SK-N-SH (cell line): ENCODE measurements around the gene CDK14. TPM values are rescaled to one million over a fixed set of nuclear protein-coding genes. Genes with fewer than 3 reads are reported as not detected.

Source experiments
- CTCF ChIA-PET: fragments of 300-600, 350-600 bp; formaldehyde crosslinking; extraction: SDS; loops from one replicate; lab custom pipeline; 2021; lab: Yijun Ruan, JAX
- POLR2A ChIA-PET: fragments of 350-600 bp; sonication (Branson Sonifier 250); formaldehyde crosslinking; extraction: SDS; loops from one replicate; lab custom pipeline; 2020; ENCODE audit warnings: antibody characterized with exemption, inconsistent platforms; lab: Yijun Ruan, JAX
- DNase-seq: peaks from one replicate; pipeline ENCODE4 v3.0.0; 2012
- H2AFZ ChIP-seq: fragments of 200-600 bp; sonication (generic); 2 replicates; pipeline ENCODE4 v1.8.1; 2016; ENCODE audit warnings: antibody characterized with exemption, mild to moderate bottlenecking, low read depth
- H3F3A ChIP-seq: fragments of 200-600 bp; sonication (generic); replicated peaks from 2 replicates; pipeline ENCODE3; 2016; ENCODE audit warnings: antibody characterized with exemption, mild to moderate bottlenecking; ENCODE audit not compliant: insufficient read depth
- H3K27ac ChIP-seq, 2 experiments: fragments of 200-500 bp in 1 of 2; fragments of 200-600 bp in 1 of 2; sonication (Bioruptor generic) in 1 of 2; sonication (generic), shearing (Covaris generic) in 1 of 2; 2 replicates each; pipeline versions ENCODE4 v1.5.1 to v1.6.1; 2014 to 2016; ENCODE audit warnings: low read depth in 2 of 2, inconsistent platforms in 1 of 2, low read length in 1 of 2, mild to moderate bottlenecking in 1 of 2, mixed read lengths in 1 of 2
- H3K27me3 ChIP-seq: fragments of 200-600 bp; sonication (generic), shearing (Covaris generic); 2 replicates; pipeline ENCODE4 v1.6.1; 2016; ENCODE audit warnings: mixed run types; ENCODE audit not compliant: insufficient read depth
- H3K36me3 ChIP-seq, 2 experiments: fragments of 200-500 bp in 1 of 2; fragments of 200-600 bp in 1 of 2; sonication (Bioruptor generic) in 1 of 2; sonication (generic) in 1 of 2; replicated peaks in 1 of 2; 2 replicates each; pipeline versions ENCODE3 to v1.5.1; 2014 to 2016; ENCODE audit warnings: low read length in 1 of 2, mild to moderate bottlenecking in 1 of 2; ENCODE audit not compliant: insufficient read depth in 2 of 2, control insufficient read depth in 1 of 2
- H3K4me1 ChIP-seq, 2 experiments: fragments of 200-500 bp in 1 of 2; fragments of 200-600 bp in 1 of 2; sonication (Bioruptor generic) in 1 of 2; sonication (generic), shearing (Covaris generic) in 1 of 2; 2 replicates each; pipeline versions ENCODE4 v1.5.1 to v1.6.1; 2014 to 2016; ENCODE audit warnings: low read depth in 1 of 2, low read length in 1 of 2, mixed run types in 1 of 2; ENCODE audit not compliant: insufficient read depth in 2 of 2, control insufficient read depth in 1 of 2
- H3K4me2 ChIP-seq: fragments of 200-600 bp; sonication (generic), shearing (Covaris generic); 2 replicates; pipeline ENCODE4 v1.6.1; 2017; ENCODE audit warnings: mixed run types
- H3K4me3 ChIP-seq, 2 experiments: fragments of 200-500 bp in 1 of 2; fragments of 200-600 bp in 1 of 2; sonication (Bioruptor generic) in 1 of 2; sonication (generic), shearing (Covaris generic) in 1 of 2; 2 replicates each; pipeline versions ENCODE4 v1.5.1 to v1.8.1; 2014 to 2016; ENCODE audit warnings: low read depth in 2 of 2, inconsistent platforms in 1 of 2, low read length in 1 of 2, mild to moderate bottlenecking in 1 of 2, mixed read lengths in 1 of 2, moderate library complexity in 1 of 2
- H3K79me2 ChIP-seq: fragments of 200-600 bp; sonication (generic); 2 replicates; pipeline ENCODE4 v1.8.1; 2017; ENCODE audit warnings: mild to moderate bottlenecking; ENCODE audit not compliant: insufficient read depth
- H3K9ac ChIP-seq: fragments of 200-600 bp; sonication (generic); 2 replicates; pipeline ENCODE4 v1.6.1; 2017; ENCODE audit warnings: mixed run types
- H3K9me2 ChIP-seq: fragments of 200-600 bp; sonication (generic); 2 replicates; pipeline ENCODE4 v1.6.1; 2017; ENCODE audit warnings: mixed run types
- H3K9me3 ChIP-seq: fragments of 200-600 bp; sonication (generic); 2 replicates; pipeline ENCODE4 v1.6.1; 2017; ENCODE audit warnings: mixed run types, mild to moderate bottlenecking, moderate library complexity
- H4K20me1 ChIP-seq: fragments of 200-600 bp; sonication (generic); 2 replicates; pipeline ENCODE4 v1.6.1; 2017; ENCODE audit warnings: mild to moderate bottlenecking, mixed run types; ENCODE audit not compliant: insufficient read depth
- EZH2phosphoT487 ChIP-seq: fragments of 200-600 bp; sonication (generic); IDR thresholded peaks from 2 replicates; pipeline ENCODE4 v1.6.1; 2017; ENCODE audit warnings: low read depth, mixed run types, mild to moderate bottlenecking, antibody characterized with exemption, moderate library complexity, borderline replicate concordance
- MAX ChIP-seq: IDR thresholded peaks from 2 replicates; pipeline ENCODE4 v1.4.0; 2012; ENCODE audit warnings: low read depth
- NFIC ChIP-seq: IDR thresholded peaks from 2 replicates; pipeline ENCODE4 v1.4.0; 2012; ENCODE audit warnings: borderline replicate concordance
- NRF1 ChIP-seq: IDR thresholded peaks from 2 replicates; pipeline ENCODE4 v1.6.1; 2012; ENCODE audit warnings: low read depth, mild to moderate bottlenecking, low read length
- PBX3 ChIP-seq: IDR thresholded peaks from 2 replicates; pipeline ENCODE4; 2012
- POLR2AphosphoS5 ChIP-seq: IDR thresholded peaks from 2 replicates; pipeline ENCODE4 v1.6.1; 2012; ENCODE audit warnings: low read depth, low read length
- RAD21 ChIP-seq: IDR thresholded peaks from 2 replicates; pipeline ENCODE4 v1.6.1; 2012; ENCODE audit warnings: mild to moderate bottlenecking, low read length
- SIN3A ChIP-seq: IDR thresholded peaks from 2 replicates; pipeline ENCODE4 v1.6.1; 2012; ENCODE audit warnings: low read depth, mild to moderate bottlenecking, low read length, moderate library complexity, borderline replicate concordance
- SMC3 ChIP-seq: IDR thresholded peaks from 2 replicates; pipeline ENCODE4 v1.6.1; 2012; ENCODE audit warnings: low read depth, low read length, improper control_type of control experiment
- TAF1 ChIP-seq: IDR thresholded peaks from 2 replicates; pipeline ENCODE4 v1.6.1; 2012; ENCODE audit warnings: low read depth, mild to moderate bottlenecking, low read length, moderate library complexity, borderline replicate concordance
- TCF12 ChIP-seq: IDR thresholded peaks from 2 replicates; pipeline ENCODE4 v1.4.0; 2012
- USF1 ChIP-seq: IDR thresholded peaks from 2 replicates; pipeline ENCODE4 v1.4.0; 2012; ENCODE audit warnings: low read depth, borderline replicate concordance
- ZBTB33 ChIP-seq: IDR thresholded peaks from 2 replicates; pipeline ENCODE4 v1.4.0; 2012; ENCODE audit warnings: low read depth, borderline replicate concordance
- WGBS: methylation state at CpG from one replicate; pipeline ENCODE4 v1.1.6; 2017; ENCODE audit warnings: low lambda C conversion rate; 5-methylcytosine and 5-hydroxymethylcytosine counted together
- polyA plus RNA-seq, 3 experiments: library from polyadenylated mRNA; depleted of rRNA; stranded (reverse); fragments of >200 nt; gene quantifications; 2 replicates each; pipeline ENCODE4 v1.2.3, GENCODE V29; 2012

CDK14 gene
- polyA plus RNA-seq, 1 of the 3 experiments (the other 2 are of a cell fraction) = 13.9 TPM

GRCh38 chr7:91050677-91051076 lies 454.6 kb downstream of the CDK14 start:
- Histone ChIP-seq H3K4me2 (no peak overlapping the region), H3K27ac (no peak overlapping the region), H3K9me2 (no peaks in the 10 kb centered on the region), H3K9me3 (no peaks in the 10 kb centered on the region), H3K79me2 (no peaks in the 10 kb centered on the region), H3K4me1 (peaks cover 0 to 4% of the 10 kb centered on the region in 2 experiments; a peak in 2 of 4 replicates), H3K27me3 (no peaks in the 10 kb centered on the region), H3F3A (peaks cover 8% of the 10 kb centered on the region), H3K4me3 (no peak overlapping the region), H4K20me1 (no peaks in the 10 kb centered on the region), H2AFZ (no peak overlapping the region), H3K36me3 (peaks cover 0 to 8% of the 10 kb centered on the region in 2 experiments), H3K9ac (no peak overlapping the region)
- WGBS = 85% methylated on average over 2 of the region's 2 CpGs
- CTCF ChIA-PET = interaction anchor here (0.7 to 1.0 kb wide), 2 partner anchors 16 to 32 kb away, joined by 3 read pairs; no protein-coding TSS in a partner anchor
- no peak for DNase-seq
- TF ChIP-seq EZH2phosphoT487 (no peak), TAF1 (no peak), RAD21 (no peak), POLR2AphosphoS5 (no peak), NFIC (no peak), NRF1 (no peak), ZBTB33 (no peak), USF1 (no peak), MAX (no peak), SMC3 (no peak), TCF12 (no peak), PBX3 (no peak)
- POLR2A ChIA-PET = no interaction called here

GRCh38 chr7:91051966-91052365 lies 455.8 kb downstream of the CDK14 start:
- WGBS = 98% methylated on average over 3 of the region's 3 CpGs
- H3K9me2 ChIP-seq = no peaks in the 10 kb centered on the region

More at GRCh38 chr7:91051966-91052365, 455.8 kb downstream of the CDK14 start:
- Histone ChIP-seq H3K36me3 (peaks cover 0 to 11% of the 10 kb centered on the region in 2 experiments), H2AFZ (no peak overlapping the region), H3K4me3 (no peak overlapping the region), H3F3A (no peaks in the 10 kb centered on the region), H4K20me1 (no peaks in the 10 kb centered on the region), H3K4me2 (no peak overlapping the region), H3K9me3 (no peaks in the 10 kb centered on the region), H3K27me3 (no peaks in the 10 kb centered on the region), H3K9ac (no peak overlapping the region), H3K4me1 (peaks cover 0 to 4% of the 10 kb centered on the region in 2 experiments; a peak in 2 of 4 replicates), H3K79me2 (no peaks in the 10 kb centered on the region), H3K27ac (no peak overlapping the region)
- DNase-seq = no peak
- ChIA-PET CTCF (interaction anchor here (0.7 to 1.0 kb wide), 3 partner anchors 12 to 692 kb away, joined by 3 to 4 read pairs (median 3); no protein-coding TSS in a partner anchor), POLR2A (no interaction called here)
- no peak for TF ChIP-seq SIN3A
